Measurements from ENCODE around the gene MAP2K5.

DNA sequence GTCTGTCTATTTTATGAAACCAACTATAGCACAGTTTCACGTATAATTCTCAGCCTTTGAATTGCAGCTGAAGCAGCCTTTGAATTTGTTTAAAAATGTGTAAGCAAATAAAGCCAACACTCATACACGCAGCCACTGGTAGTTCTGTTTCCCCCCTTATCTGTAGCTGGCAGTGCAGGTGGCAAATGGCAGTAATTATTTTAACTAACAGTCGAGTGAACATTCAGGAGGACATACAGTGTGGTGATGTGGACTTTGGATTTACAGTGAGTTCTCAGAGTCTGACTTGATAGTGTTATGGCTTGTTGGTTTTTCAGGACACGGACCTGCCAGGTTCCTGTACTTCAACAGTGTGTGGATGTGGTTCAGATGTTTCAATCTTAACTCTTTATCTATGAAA, 218.8 kb downstream of the MAP2K5 start:
- no peak for TF ChIP-seq YY1 (IDR thresholded peaks at IDR 0.05; ENCODE audit: low read depth, low read length)
- TF ChIP-seq CTCF (IDR thresholded peaks at IDR 0.05 in 2 of 3, conservative IDR thresholded peaks at IDR 0.05 in 1 of 3; ENCODE audit: control insufficient read depth in 2 of 3, extremely low read depth in 1 of 3, insufficient read depth in 1 of 3, low read depth in 3 of 3, low read length in 3 of 3), result no peak

All from GM12878 (cell line).